ENCODE data around the gene TP53BP2. TPM values are rescaled to one million over a fixed set of nuclear protein-coding genes. Genes with fewer than 3 reads are reported as not detected.

The TP53BP2 gene
- total RNA-seq, 2 donors from 2014 or later: 26.8 to 29.3 TPM

DNA sequence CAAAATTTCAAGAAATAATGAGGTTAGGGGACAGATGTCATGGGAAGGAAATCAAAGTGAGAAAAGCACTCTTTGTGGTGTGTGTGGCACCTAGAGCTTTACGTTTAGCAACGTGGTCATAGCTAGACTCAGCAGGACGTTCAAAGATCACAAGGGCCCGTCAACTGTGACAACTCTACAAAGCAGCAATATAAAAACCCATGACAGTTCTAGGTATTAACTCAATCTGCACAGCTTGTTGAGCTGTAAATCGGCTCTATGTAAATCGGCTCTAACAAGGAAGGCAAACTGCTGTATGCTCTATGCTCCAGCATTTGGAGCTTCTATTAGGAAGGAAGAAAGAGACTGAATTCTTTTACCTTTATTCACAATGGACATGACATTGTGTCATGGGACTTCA, 64.8 kb downstream of the TP53BP2 start:
- TF ChIP-seq, protein P1, sequence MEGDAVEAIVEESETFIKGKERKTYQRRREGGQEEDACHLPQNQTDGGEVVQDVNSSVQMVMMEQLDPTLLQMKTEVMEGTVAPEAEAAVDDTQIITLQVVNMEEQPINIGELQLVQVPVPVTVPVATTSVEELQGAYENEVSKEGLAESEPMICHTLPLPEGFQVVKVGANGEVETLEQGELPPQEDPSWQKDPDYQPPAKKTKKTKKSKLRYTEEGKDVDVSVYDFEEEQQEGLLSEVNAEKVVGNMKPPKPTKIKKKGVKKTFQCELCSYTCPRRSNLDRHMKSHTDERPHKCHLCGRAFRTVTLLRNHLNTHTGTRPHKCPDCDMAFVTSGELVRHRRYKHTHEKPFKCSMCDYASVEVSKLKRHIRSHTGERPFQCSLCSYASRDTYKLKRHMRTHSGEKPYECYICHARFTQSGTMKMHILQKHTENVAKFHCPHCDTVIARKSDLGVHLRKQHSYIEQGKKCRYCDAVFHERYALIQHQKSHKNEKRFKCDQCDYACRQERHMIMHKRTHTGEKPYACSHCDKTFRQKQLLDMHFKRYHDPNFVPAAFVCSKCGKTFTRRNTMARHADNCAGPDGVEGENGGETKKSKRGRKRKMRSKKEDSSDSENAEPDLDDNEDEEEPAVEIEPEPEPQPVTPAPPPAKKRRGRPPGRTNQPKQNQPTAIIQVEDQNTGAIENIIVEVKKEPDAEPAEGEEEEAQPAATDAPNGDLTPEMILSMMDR (IDR thresholded peaks at IDR 0.05): no peak
- Histone ChIP-seq H3K9me3 (no peaks in the 10 kb centered on the region), H3K4me3 (no peak overlapping the region), H3K27ac (no peak overlapping the region), H3K27me3 (no peaks in the 10 kb centered on the region), H3K36me3 (peaks cover 56% of the 10 kb centered on the region), H3K4me1 (peaks cover 0 to 3% of the 10 kb centered on the region in 2 donors)
- DNase-seq (ENCODE audit: low spot score): no peak

DNA sequence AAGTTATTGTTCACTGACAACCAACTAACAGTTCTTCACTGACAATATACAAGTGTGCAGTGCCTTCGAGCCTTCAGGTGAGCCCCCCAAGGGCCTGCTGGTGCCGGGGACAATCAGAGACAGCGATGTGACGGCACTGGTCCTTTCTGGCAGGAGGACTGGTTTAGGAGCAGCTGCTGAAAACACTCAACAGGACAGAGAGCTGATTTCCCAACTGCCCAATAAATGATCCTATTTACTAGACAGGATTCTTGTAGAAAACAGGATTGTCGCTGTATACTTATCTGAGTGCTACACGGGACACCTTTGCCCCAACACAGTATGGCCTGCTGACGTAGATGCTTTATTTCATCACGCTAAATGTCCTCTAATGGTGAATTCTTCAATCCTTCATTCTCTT, 65.4 kb downstream of the TP53BP2 start:
- no peaks in the 10 kb centered on the region for H3K9me3 ChIP-seq
- H3K4me1 ChIP-seq: peaks cover 0 to 3% of the 10 kb centered on the region in 2 donors
- TF ChIP-seq, protein P1 (IDR thresholded peaks at IDR 0.05): no peak
- peaks cover 49% of the 10 kb centered on the region for H3K36me3 ChIP-seq
- H3K4me3 ChIP-seq: no peak overlapping the region
- no peak overlapping the region for H3K27ac ChIP-seq
- no peaks in the 10 kb centered on the region for H3K27me3 ChIP-seq
- no peak for DNase-seq (ENCODE audit: low spot score)

DNA sequence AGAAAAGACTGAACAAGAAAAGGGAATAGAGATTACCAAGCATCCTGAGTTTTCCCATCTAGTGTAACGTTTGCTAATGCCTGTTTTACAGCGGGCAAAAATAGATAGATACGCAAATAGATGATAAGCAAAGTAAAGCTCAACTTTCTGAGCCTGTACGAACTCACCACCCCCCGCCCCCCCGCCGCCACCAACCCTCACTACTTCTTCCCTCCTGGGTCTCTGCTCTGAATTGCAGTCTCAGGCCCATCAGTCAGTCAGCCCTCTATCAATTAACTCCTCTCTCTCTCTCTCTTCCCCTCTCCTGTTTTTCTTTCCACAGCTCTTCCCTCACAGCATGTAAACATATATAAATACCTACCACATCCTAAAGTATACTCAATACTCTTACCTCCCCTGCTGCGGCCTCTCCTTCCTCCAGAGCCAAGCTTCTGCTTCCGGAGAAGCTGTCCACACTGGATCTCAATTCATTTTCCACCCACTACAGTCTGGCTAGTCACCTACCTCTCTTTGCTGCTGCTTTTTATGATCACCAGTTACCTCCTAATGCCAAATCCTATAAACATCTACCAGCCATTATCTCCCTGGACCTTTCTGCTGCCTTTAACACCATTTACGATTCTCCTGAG, 68.8 kb downstream of the TP53BP2 start:
- DNase-seq (ENCODE audit: low spot score): peak; percentile 9
- peak overlapping the region in 1 of 2 donors; percentile 42 for H3K27ac ChIP-seq
- H3K9me3 ChIP-seq: no peaks in the 10 kb centered on the region
- no peak overlapping the region for H3K4me3 ChIP-seq
- TF ChIP-seq, protein P1 (IDR thresholded peaks at IDR 0.05): no peak
- H3K27me3 ChIP-seq: no peaks in the 10 kb centered on the region
- peaks cover 58% of the 10 kb centered on the region for H3K36me3 ChIP-seq
- peaks cover 0 to 16% of the 10 kb centered on the region in 2 donors for H3K4me1 ChIP-seq

DNA sequence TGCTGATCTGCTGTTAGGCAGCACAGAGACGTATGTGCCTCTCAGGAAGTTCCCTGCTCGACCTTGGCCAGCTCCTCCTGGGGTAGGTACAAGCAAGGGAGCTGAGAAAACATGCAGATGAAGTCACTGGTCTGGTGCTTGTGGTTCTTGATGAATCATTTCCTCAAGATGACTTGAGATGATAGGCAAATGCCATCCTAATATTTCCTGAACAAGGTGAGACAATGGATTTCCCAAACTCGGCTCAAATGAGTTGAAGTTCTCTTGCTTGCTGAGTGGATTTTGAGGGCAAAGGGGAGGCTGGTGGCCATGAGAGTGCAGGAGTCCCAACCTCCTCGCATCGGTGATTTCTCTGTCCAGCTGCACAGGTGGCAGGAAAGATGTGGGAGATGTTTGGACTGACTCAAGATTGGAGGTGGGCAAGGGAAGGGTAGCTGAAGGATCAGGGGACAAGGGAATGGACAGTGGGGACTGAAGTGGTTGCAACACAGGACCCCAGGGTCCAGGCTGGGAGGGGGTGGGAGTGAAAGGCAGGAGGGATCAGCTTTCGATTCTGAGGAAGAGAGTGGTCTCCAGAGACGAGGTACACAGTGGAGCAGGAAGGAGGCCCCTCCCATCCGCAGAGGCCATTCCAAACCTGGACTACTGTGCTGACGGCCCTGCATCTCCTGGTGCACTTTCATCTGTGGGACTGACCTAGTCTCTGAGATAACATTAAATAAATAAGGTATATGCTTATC, 69.5 kb downstream of the TP53BP2 start:
- no peaks in the 10 kb centered on the region for H3K9me3 ChIP-seq
- peak overlapping the region in 1 of 2 donors; percentile 42 for H3K27ac ChIP-seq
- TF ChIP-seq, protein P1 (IDR thresholded peaks at IDR 0.05): no peak
- H3K4me3 ChIP-seq: no peak overlapping the region
- H3K4me1 ChIP-seq: peaks cover 0 to 23% of the 10 kb centered on the region in 2 donors
- DNase-seq (ENCODE audit: low spot score): peak; percentile 55
- no peaks in the 10 kb centered on the region for H3K27me3 ChIP-seq
- H3K36me3 ChIP-seq: peaks cover 62% of the 10 kb centered on the region

DNA sequence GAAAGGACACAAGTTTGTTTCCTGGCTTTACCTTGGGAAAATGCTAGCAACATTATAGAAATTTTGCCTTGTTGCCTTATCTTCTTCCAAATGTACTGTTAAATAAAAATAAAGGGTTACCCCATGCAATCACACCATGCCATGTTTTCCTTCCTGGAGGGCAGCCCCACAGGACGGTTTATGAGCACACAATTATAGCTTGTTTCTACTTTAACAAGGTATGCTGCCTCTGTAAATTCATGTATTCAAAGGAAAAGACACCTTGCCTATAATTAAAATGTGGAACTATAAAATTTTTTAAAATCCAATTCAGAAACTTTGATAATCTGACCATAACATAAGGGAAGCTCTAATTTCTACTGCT, 70.1 kb downstream of the TP53BP2 start:
- Histone ChIP-seq H3K36me3 (peaks cover 67% of the 10 kb centered on the region), H3K4me1 (peaks cover 0 to 29% of the 10 kb centered on the region in 2 donors)

More for the DNA sequence above, 70.1 kb downstream of the TP53BP2 start:
- TF ChIP-seq, protein P1 (IDR thresholded peaks at IDR 0.05): no peak
- no peaks in the 10 kb centered on the region for H3K27me3 ChIP-seq
- peak; percentile 16 for DNase-seq (ENCODE audit: low spot score)
- no peak overlapping the region for H3K4me3 ChIP-seq
- no peaks in the 10 kb centered on the region for H3K9me3 ChIP-seq
- H3K27ac ChIP-seq: peak overlapping the region in 1 of 2 donors; percentile 42

Measured in right atrium auricular region (tissue), 2 donors.